NCI-H1092 treated with DMSO at 0.1 percent for 48 hours (cell line): Measurements from ENCODE around the gene ZNF24.

Experiments used
- DNase-seq: peaks from one replicate; lab custom pipeline; 2025; lab: John Stamatoyannopoulos, UW

Gene ZNF24

DNA sequence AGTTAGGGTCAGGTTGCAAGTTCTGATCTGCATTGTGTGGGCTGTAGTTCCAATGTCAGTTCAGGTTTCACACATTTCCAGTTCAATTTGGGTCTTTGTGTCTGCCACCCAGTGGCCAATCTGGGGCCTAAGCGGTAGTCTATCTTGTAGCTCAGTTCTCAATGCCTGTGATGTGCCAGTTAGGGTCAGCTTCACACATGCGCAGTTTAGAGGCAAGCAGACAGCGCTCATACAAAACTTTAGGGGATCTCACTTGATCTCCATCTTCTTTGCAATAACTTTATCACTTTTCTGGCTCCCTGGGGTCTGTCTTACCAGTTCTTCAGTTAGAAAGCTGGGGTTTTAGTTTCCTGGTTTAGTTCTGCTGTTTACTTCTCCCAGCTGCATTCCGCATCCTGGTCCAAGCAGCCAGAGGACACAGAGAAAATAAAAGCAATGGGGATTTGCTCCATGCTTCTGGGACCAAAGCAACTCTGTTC lies 11.0 kb upstream of the ZNF24 start:
- peak; percentile 92 for DNase-seq

DNA sequence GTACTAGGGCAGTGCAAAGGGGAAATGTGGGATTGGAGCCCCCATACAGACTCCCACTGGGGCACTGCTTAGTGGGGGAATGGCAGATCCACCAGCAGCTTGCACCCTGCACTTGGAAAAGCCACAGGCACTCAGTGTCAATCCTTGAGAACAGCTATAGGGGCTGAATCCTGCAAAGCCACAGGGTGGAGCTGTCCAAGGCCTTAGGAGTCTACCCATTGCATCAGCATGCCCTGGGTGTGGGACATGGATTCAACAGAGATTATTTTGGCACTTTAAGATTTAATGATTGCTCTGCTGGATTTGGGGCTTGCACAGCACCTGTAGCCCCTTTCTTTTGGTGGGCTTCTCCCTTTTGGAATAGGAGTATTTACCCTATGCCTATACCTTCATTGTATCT lies 8.6 kb upstream of the ZNF24 start:
- DNase-seq: no peak

DNA sequence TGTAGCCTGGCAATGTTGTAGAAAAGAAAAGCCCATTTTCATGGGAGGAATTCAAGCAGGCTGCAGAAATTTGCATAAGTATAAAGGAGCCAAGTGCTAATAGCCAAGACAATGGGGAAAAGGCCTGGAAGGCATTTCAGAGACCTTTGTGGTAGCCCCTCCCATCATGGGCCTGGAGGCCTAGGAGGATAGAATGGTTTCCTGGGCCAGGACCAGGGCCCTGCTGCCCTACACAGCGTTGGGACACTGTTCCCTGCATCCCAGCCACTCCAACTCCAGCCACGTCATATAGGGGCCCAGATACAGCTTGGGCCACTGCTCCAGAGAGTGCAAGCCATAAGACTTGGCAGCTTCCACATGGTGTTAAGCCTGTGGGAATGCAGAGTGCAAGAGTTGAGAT lies 8.1 kb upstream of the ZNF24 start:
- DNase-seq: no peak

DNA sequence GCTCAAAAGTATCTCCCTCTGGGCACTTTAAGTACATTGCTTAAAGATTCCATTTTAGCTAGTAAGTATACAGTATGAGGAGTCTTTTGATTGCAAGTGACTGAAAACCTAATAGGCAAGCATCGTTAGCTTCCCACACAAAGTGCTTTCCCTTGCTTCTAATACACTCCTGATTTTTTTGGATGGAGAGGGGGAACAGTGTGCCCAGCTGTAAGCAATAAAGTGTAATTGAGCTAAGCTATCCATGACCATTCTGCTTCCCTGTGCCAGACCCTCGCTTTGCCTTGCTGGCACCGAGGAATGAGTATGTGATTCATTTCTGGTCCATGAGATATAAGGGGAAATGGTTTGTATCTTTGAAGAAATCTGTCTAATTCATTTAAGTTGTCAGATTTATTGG lies 3.8 kb upstream of the ZNF24 start:
- DNase-seq: peak; percentile 75

DNA sequence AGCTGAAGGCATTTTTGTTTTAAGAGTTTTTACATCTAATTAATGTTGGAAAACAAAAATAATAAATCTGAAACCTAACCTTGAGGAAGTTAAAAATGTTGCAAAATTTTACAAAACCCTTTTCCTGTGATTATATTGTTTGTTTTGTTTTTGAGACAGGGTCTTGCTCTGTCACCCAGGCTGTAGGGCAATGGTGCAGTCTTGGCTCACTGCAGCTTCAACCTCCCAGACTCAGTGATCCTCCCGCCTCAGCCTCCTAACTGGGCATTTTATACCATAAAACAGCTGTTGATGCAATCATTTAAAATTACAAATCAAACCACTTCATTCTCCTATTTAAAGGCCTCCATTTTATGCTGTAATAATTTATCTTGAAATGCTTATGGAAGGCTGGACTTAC lies 1.7 kb upstream of the ZNF24 start:
- DNase-seq: no peak

DNA sequence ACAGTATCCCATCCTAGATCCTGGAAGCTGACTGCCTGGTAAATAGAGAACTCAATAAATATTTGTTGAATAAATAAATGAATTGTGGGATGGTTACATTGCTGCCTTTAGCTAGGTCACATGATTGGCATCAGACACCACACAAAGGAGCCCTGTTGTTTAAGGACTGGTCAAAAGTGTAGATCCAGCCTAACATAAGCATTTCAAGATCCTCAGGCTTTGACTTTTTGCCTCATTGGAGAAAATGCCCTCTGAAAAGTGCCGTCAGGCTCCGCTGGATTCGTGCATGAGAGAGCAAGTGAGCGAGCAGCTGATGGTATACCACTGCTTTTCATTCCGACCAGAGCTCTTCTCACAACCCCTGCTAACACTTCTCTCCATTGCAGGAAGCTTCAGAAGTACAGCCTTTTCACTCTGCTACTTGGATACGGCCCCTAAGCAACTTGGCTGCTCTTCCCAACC lies 1.3 kb upstream of the ZNF24 start:
- peak; percentile 93 for DNase-seq

DNA sequence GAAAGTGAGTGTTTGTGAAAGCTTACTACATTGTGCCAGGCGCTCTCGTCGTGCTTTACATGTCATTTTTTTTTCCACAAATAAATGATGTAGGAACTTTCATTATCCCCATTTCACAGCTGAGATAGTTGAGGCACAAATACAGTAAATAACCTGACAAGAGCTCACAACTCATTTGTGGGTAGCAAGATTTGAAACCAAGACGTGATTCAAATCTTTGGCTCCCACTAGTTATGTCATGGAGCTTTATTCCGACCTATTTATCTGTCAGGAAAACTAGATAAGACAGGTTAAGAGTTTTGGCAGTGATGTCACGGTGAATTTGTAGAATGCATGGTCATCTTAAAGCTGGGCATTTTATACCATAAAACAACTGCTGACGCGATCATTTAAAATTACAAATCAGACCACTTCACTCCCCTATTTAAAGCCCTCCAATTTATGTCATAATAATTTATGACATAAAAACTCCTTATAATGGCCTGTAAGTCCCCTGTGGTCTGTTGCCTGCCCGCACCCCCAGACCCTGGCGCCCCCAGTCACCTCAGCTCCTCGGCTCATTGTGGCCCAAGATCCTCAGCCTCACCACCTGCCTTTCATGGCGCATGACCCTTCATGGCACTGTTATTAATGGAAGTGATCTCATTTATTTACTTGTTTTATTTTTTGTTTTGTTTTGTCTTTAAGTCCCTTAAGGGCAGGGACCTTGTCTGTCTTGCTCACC lies 678 bp upstream of the ZNF24 start:
- peak; percentile 90 for DNase-seq

DNA sequence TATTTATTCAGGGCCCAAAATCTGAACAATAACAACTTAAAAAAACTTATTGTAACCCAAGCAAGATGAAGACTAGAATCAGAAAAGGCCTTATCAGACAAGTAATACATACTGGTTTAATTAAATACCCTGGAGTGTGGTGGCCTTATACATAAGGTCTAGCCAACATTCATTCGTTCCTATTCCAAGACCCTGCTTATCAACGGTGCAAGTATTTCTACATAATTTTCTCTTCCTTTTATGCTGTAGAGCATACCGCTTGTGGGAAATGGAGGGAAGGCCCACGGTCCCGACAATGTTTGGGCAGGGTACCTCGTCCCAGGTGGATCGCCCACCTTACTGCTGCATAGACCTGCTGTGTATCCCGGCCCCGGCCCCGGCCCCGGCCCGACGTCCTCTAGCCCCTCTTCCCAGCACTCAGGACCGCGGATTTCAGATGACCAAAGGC lies 708 bp downstream of the ZNF24 start:
- no peak for DNase-seq

DNA sequence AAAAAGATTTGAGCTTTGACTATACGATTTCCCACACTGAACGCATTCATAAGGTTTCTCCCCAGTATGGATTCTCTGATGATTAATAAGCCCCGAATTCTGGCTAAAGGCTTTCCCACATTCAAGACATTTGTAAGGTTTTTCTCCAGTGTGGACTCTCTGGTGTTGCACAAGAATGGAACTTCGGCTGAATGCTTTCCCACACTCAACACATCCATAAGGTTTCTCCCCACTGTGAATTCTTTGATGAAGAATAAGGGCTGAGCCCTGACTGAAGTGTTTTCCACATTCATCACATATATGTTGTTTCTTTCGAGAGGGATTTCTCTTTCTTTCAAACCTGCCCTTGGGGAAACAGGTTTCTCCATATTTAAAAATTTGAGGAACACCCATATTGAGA lies 6.9 kb downstream of the ZNF24 start:
- DNase-seq: no peak

DNA sequence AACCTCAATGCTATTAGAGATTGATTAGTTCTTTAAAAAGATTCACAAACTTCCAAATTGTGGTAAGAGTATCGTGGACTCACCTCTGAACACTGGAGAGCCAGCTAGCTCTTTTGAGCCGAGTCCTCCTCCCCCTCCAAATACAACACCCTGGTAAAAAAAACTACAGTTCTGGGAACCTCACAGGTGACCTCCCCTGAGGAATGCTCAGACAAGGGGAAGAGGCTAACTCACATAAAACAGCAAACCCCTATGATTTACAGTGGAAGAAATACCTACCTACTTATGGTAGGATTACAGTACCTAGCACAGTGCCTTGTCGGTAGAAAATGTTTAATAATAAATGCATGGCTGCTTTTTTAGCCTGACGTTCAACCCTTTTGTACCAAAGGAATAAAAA lies 8.4 kb downstream of the ZNF24 start:
- no peak for DNase-seq

DNA sequence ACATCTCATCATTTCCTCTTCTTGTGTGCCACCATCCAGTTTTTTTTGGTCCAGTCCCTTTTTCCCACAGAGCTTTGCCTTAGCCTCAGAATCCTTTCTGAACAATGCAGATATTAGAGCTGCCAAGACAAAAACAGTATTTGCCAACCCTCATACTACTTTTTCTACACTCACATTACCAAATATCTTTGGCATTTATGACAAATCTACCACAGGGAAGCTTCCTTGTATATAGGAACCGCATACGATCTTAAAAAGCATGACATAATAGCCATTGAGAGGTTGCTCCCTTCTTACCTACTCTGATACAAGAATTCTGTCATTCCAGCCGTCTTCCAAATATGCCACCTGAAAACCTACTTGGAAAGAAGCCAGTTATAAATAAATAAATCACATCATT lies 9.4 kb downstream of the ZNF24 start:
- no peak for DNase-seq

DNA sequence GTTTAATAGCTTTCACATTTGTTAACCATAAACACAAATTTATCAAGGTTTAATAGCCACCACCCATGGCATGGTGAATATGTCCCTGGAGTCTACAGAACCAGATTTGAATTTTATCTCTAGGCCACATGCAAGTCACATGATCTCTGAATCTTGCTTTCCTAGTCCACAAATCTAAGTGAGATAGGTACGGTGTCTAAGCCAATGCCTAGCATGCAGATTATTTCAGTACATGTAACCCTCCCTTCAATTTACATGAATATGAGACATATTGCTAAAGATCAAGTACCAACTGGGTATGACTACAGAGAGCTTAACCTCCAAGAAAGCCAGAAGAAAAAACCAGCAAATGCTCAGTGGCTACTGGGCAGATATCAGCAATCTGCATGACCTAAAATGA lies 10.0 kb downstream of the ZNF24 start:
- DNase-seq: no peak

DNA sequence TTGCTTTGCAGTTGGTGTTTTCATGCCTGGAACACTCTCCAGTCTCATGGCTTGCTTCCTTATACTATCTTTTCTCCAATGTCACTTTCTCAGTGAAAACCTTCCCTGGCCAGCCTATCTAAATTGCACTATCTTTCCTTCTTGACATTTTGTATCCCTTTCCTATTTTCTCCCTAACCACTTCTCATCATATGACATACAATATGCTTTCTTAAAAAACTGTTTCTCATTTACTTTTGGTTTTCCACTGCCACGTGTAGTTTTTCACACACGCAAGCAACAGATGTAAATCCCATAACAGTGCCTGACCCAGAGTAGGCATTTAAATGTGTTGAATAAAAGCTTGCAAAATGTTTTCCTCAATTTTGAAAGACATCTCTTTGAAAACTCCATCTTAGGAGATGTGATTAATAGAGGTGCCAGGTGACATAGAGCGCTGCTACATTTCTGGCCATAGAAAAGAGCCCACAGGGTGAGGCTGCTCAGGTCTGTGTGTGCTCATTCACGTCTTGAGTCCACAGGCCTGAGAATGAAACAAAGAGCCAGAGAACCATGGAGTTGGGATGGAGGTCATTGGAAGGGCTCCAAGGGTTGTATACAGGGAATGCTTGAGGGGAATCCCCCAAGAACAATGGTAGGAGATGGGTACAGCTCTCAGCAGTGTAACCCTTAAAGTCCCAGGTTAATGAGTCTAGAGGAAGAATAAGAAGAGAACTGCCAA lies 12.7 kb downstream of the ZNF24 start:
- no peak for DNase-seq

DNA sequence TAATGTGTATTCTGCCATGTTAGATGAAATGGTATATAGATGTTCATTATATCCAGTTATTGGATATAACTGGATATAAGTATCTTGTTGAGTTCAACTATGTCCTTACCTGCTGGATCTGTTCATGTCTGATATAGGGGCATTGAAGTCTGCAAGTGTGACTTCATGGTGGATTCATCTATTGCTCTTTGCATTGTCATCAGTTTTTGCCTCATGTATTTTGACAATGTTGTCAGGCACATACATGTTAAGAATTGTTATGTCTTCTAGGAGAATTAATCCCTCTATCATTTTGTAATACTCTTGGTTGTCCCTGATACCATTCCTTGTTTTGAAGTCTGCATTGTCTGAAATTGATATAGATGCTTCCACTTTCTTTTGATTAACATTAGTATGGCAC lies 15.4 kb downstream of the ZNF24 start:
- DNase-seq: no peak

DNA sequence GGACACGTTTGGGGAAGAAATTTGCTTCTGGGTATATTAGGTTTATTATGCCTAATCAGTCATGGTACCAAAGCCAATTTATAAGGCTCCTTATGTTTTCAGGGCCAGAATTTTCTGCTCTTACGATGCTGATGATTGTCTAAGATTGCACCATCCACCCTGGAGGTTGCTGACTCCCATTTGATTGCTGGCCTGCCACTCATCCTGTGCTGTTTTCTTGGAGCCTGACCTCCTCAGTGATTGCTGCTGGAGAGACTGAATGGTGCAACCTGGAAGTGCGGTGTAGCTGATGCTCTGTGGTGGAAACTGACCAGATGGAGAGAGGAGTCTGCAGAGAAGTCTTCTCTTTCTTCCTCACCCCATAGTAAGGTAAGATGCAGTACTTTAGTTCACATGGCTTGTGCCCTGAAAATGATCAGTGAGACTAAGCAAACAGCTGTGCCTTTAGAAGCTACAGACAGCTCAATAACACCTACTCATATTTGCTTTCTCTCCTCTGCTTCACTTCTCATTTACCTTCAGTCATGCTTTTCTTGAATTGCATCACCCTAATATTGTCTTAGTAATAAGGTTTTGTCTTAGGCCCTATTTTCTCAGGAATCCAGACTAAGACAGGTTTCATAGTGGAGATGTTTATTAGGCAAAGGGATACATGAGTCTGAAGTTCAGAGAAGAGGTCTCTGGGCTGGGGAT lies 17.4 kb downstream of the ZNF24 start:
- DNase-seq: no peak

DNA sequence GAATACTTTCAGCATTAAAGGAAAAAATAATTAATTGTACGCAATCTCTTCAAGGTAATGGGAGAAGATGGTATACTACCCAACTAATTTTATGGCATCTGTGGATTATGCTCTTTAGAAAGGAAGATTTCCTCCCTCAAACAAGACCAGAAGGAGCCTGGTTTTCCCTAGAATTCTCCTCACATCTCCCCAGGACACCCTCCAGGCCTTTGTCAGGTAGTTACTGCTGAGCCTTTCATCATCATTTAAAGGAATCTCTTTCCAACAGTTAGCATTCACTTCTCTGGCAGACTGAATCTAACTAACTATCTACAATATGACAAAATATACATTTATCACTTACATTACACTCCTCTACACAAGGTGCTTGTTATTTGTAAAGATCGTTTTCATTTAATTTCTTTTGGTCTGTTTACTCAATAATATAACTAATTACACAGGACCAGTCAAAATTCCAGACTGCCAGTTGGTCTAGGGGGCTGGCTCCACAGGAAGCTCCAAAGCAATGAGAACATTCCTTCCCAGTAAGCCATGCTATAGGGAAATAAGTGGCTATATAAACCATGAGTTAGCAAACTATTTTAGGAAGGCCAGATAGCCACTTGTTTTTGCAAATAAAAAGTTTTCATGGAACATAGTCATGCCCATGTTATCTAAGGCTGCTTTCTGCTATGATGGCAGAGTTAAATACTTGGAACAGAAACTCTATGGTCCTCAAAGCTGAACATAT lies 19.1 kb downstream of the ZNF24 start:
- DNase-seq: no peak

DNA sequence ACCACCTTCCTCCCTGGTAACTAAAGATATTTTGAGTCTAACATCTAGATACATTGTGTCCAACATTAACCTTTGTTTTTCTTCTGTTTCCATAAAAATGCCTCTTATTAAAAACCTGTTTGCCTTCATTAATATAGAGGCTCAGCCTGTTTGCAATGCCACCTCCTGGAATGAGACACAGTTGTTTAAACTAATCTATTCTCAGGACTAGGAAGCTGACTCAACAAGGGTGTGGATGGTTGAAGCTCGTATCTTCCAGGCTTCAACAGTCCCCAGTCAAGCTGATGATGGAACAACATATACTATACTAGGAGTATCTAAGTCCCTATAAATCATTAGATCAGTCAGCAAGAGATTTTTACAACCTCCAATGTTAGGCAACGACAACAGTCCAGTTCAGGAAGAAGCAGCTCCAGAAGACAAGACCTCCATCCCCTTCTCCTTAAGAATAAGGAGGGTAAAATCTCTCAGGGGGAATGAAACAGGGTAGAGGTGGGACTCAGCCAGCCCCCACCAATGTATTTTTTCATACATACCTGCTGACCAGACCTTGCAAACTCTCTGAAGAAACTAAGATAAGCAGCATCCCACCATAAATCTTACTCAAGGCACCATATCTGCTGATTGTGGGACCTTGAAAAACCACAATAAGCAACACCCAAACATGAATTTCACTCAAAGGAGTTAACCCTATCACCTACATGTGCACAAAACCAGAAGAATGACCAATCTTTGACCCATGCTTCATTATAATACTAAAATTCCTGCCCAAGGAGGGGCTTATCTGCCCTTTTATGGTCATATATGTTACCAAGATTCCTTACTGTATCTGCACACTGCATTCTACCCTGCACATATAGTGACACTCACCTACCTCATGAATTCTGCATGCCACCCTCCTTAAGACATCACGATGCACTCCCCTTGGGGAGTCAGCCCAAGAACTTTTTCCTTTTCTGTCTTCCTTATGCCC lies 21.4 kb downstream of the ZNF24 start:
- DNase-seq: no peak

DNA sequence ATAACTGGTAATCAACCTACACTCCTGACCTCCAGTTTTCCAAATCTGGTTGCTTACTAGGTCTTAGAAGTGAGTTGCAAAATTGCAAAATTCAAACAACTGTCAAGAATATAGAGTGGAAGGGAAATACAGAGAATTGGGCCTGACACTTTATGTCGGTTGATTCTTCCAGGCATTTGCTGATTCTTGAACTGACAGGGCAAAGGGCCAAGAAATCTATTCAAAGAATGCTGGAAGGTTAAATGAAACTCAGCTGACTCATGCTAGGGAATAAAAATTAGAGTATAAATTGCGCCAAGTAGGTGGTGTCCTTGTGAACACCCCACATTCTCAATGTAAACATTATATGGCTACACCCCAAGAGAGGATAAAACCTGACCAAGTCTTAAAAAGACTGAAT lies 32.7 kb downstream of the ZNF24 start:
- DNase-seq: no peak

DNA sequence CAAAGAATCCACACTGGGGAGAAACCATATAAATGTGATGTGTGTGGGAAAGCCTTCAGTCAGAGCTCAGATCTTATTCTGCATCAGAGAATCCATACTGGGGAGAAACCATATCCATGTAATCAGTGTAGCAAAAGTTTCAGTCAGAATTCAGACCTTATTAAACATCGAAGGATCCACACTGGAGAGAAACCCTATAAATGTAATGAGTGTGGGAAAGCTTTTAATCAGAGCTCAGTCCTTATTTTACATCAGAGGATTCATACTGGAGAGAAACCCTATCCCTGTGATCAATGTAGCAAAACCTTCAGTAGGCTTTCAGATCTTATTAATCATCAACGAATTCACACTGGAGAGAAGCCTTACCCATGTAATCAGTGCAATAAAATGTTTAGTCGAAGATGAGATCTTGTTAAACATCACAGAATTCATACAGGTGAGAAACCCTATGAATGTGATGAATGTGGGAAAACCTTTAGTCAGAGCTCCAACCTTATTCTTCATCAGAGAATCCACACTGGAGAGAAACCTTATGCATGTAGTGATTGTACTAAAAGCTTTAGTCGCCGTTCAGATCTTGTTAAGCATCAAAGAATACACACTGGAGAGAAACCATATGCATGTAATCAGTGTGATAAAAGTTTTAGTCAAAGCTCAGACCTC lies 37.5 kb downstream of the ZNF24 start:
- no peak for DNase-seq

DNA sequence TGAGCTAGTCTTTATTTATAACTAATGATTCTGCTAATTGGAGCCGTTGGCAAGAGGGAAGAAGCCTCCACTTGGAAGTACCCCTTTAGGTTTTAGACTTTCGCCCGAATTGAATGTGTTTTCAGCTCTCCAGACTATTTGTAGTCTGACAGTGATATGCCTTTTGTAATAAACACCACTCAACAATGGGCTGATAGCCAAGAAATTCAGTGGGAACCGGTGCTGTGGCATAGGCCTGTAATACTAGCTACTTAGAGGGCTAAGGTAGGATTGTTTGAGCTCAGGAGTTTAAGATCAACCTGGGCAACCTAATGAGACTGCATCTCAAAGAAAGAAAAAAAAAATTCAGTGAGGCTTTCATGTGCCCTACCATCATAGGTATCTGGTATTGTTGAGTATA lies 40.6 kb downstream of the ZNF24 start:
- no peak for DNase-seq

DNA sequence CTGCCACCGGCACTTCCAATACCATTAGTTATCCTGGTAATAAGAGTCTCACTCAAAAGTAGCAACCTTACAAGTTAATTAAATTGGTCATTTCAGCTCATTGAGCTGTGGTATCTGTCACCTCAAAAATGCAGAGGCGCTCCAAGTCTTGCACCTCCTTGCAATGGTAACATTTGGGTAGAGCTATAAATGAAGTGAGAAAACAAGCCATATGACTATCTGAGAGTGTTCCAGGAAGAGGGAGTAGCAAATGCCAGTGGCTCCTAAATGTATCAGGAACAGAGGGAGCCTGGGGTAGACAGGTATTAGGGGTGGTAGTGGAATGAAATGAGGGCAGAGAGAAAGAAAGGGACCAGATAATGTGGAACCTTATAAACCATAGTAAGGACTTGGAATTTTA lies 48.2 kb downstream of the ZNF24 start:
- DNase-seq: no peak
